Heart left ventricle (tissue), 16 donors: ENCODE data around the gene SEC24B. TPM values are rescaled to one million over a fixed set of nuclear protein-coding genes. Genes with fewer than 3 reads are reported as not detected.

ENCODE experiments used
- ATAC-seq, 4 donors: fragments of 200-7000 bp; cut with Tn5 transposase; one replicate each; pipeline ENCODE4 v1.9.1; 2020 to 2022; ENCODE audit warnings: moderate library complexity in 4 of 4, mild to moderate bottlenecking in 3 of 4, moderate number of reproducible peaks in 1 of 4
- DNase-seq, 5 donors: peaks; one replicate each; pipeline ENCODE4 v3.0.0-alpha.2; 2020
- H3K27ac ChIP-seq, 12 donors: fragments of 200-600 bp; sonication (generic) in 4 of 12; one replicate each; pipeline versions ENCODE4 v1.5.0 to v1.8.0; 2016 to 2022; ENCODE audit warnings: mild to moderate bottlenecking in 2 of 12
- H3K27me3 ChIP-seq, 9 donors: fragments of 200-600 bp; sonication (generic) in 2 of 9; one replicate each; pipeline versions ENCODE4 v1.5.1 to v1.8.0; 2016 to 2022; ENCODE audit warnings: mild to moderate bottlenecking in 3 of 9
- H3K36me3 ChIP-seq, 9 donors: fragments of 200-600 bp; sonication (generic) in 2 of 9; one replicate each; pipeline versions ENCODE4 v1.5.0 to v1.8.0; 2018 to 2022; ENCODE audit warnings: mild to moderate bottlenecking in 2 of 9
- H3K4me1 ChIP-seq, 12 donors: fragments of 200-600 bp; sonication (generic) in 4 of 12; one replicate each; pipeline versions ENCODE4 v1.5.0 to v1.8.0; 2016 to 2022; ENCODE audit warnings: mild to moderate bottlenecking in 3 of 12
- H3K4me3 ChIP-seq, 12 donors: fragments of 200-600 bp; sonication (generic) in 4 of 12; one replicate each; pipeline versions ENCODE4 v1.5.0 to v1.8.0; 2017 to 2022; ENCODE audit warnings: mild to moderate bottlenecking in 9 of 12, moderate library complexity in 4 of 12
- H3K9me3 ChIP-seq, 12 donors: fragments of 200-600 bp; sonication (generic) in 4 of 12; one replicate each; pipeline versions ENCODE4 v1.5.0 to v1.8.0; 2016 to 2022; ENCODE audit warnings: mild to moderate bottlenecking in 1 of 12
- POLR2A ChIP-seq, 2 donors: fragments of 450-650 bp; IDR thresholded peaks; one replicate each; pipeline ENCODE4 v1.6.1; 2017; ENCODE audit warnings: antibody characterized with exemption in 2 of 2, mild to moderate bottlenecking in 2 of 2, moderate library complexity in 2 of 2
- WGBS, 4 donors: extraction: QIAGEN DNeasy Blood & Tissue Kit in 2 of 4; methylation state at CpG; one replicate each; pipeline versions ENCODE4 v1.1.5 to v1.1.7; 2013 to 2018; 5-methylcytosine and 5-hydroxymethylcytosine counted together
- intact Hi-C, 10 donors: fragments of 100-400 bp; cut with DNase I; formaldehyde crosslinking; loops; one replicate each; pipeline versions ENCODE4 v1.11.1 to v1.14.2; 2022
- polyA plus RNA-seq, 2 donors: library from polyadenylated mRNA; stranded (reverse); fragments of 200-250 nt; gene quantifications; one replicate each; pipeline ENCODE4 v1.2.3, GENCODE V29; 2013
- total RNA-seq, 9 donors: library from RNA; depleted of rRNA in 2 of 9; stranded (reverse); fragments of >200 nt in 2 of 9; fragmentation: NEBNext Ultra II Directional in 3 of 9; extraction: Animal tissue kit (Norgen Biotek cat#: 25700) in 3 of 9; gene quantifications; one replicate each; pipeline versions ENCODE4 v1.1.0 to v1.2.4, GENCODE V29; 2016 to 2023
- TF ChIP-seq, protein P1 (sequence below), 12 donors: fragments of 200-600 bp; sonication (generic) in 4 of 12; IDR thresholded peaks; one replicate each; pipeline versions ENCODE4 v1.5.0 to v1.8.0; 2018 to 2022; ENCODE audit warnings: antibody characterized with exemption in 12 of 12, mild to moderate bottlenecking in 5 of 12
- donor health status: ischemic (EF 13 %, LVEDD 7.1; RV severe dilation, severe dysfunction).
- donor health status: healthy with polysubstance abuse.
- donor health status: DM: no; HTN: yes; CAD: no.
- donor health status: DM: no; HTN: no; CAD: no.
- donor health status: ischemic (EF 25% LVEDD 6.9; RV normal size, moderate dysfunction).
- donor health status: ischemic (EF 25% LVEDD 5.7; RV mildly dilated, moderate dysfunction).
- donor health status: healthy.
- donor health status: DM: yes; HTN: yes; CAD: no.
- donor health status: ischemic (EF 35%, LVEDD 5.7; RV mildly dilated, moderate dysfunction).
- donor health status: nonischemic (EF 11% LVEDD 7.7; RV severe dilation, severe dysfunction).
- donor health status: DM: yes; HTN: yes; CAD: no.
- donor health status: PGD.
- donor health status: ischemic (EF 29% LVEDD 5.4; RV normal size, mild dysfunction).
- donor health status: nonischemic (EF 23%, LVEDD 6.1; RV moderate dilation, normal function).

SEC24B gene
- total and polyA plus RNA-seq, 11 donors = 5.8 to 34.8 (median 25.2) TPM

DNA sequence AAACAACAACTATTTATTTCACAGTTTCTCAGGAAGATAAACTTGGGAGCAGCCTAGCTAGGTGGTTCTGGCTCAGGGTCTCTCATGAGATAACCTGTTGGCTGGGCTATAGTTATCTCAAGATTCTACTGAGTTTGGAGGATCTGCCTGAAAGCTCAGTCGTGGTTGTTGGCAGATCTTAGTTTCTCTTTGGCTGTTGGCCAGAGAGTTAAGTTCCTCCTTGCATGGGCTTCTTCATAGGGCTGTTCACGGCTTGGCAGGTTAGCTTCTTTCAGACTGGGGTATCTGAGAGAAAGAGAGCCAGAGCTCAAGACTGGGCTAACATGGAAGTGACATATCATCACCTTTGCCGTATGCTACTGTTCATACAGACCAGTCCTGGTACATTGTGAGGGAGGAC is 28.7 kb downstream of the SEC24B start:
- peak in 2 of 4 donors; percentile 10 to 22 for ATAC-seq
- WGBS, 4 donors = 21 to 44% (median 35%) methylated on average over 3 of the region's 3 CpGs
- intact Hi-C loops = no loop called here

DNA sequence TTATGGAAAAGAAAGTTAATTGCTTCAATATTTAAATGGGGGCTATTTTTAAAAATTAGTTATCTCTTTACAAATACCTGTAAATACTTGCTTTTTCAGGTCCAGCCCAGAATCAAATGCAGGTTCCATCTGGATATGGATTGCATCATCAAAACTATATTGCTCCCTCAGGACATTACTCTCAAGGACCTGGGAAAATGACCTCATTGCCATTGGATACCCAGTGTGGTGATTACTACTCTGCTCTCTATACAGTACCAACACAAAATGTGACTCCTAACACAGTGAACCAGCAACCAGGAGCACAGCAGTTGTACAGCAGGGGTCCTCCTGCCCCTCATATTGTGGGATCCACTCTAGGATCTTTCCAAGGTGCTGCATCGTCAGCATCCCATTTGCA is 29.2 kb downstream of the SEC24B start:
- Histone ChIP-seq H3K36me3 (peaks cover 0 to 40% (median 21%) of the 10 kb centered on the region in 9 donors), H3K27ac (no peak overlapping the region), H3K4me1 (peaks cover 0 to 36% (median 13%) of the 10 kb centered on the region in 12 donors), H3K27me3 (no peaks in the 10 kb centered on the region), H3K4me3 (no peak overlapping the region), H3K9me3 (peaks cover 0 to 4% (median 0%) of the 10 kb centered on the region in 12 donors)
- 93 to 100% (median 97%) methylated on average over 1 of the region's 1 CpG for WGBS, 4 donors
- DNase-seq = no peak
- peak in 1 of 4 donors; percentile 50 for ATAC-seq
- intact Hi-C loops = no loop called here
- TF ChIP-seq, protein P1, sequence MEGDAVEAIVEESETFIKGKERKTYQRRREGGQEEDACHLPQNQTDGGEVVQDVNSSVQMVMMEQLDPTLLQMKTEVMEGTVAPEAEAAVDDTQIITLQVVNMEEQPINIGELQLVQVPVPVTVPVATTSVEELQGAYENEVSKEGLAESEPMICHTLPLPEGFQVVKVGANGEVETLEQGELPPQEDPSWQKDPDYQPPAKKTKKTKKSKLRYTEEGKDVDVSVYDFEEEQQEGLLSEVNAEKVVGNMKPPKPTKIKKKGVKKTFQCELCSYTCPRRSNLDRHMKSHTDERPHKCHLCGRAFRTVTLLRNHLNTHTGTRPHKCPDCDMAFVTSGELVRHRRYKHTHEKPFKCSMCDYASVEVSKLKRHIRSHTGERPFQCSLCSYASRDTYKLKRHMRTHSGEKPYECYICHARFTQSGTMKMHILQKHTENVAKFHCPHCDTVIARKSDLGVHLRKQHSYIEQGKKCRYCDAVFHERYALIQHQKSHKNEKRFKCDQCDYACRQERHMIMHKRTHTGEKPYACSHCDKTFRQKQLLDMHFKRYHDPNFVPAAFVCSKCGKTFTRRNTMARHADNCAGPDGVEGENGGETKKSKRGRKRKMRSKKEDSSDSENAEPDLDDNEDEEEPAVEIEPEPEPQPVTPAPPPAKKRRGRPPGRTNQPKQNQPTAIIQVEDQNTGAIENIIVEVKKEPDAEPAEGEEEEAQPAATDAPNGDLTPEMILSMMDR (IDR thresholded peaks at IDR 0.05) = no peak
- no peak for TF ChIP-seq POLR2A (IDR thresholded peaks at IDR 0.05)

More for the DNA sequence above, 28.7 kb downstream of the SEC24B start:
- no peaks in the 10 kb centered on the region for H3K27me3 ChIP-seq
- no peak for DNase-seq
- no peak overlapping the region for H3K27ac ChIP-seq
- peaks cover 0 to 40% (median 21%) of the 10 kb centered on the region in 9 donors for H3K36me3 ChIP-seq
- H3K4me1 ChIP-seq = peaks cover 0 to 32% (median 13%) of the 10 kb centered on the region in 12 donors
- TF ChIP-seq, protein P1 (IDR thresholded peaks at IDR 0.05) = no peak
- no peak for TF ChIP-seq POLR2A (IDR thresholded peaks at IDR 0.05)
- no peak overlapping the region for H3K4me3 ChIP-seq
- peaks cover 0 to 9% (median 0%) of the 10 kb centered on the region in 12 donors for H3K9me3 ChIP-seq

DNA sequence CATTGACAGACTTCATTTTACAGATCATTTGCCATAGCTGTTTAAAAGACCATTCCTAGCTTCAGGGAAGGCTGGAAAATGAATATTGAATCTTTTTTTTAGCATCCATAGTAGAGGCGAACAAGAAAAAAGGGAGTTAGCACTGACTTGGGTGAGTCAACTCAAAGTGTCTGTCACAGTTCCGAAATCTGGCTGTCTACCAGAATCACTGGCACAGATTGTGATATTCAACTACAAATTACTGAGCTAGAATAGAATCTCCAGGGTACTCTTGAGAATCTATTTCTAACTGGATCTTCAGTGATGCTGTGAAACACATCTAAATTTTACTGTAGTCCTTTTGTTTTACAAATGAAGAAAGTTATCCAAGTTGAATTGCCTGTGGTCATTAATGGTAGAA is 31.5 kb downstream of the SEC24B start:
- Histone ChIP-seq H3K9me3 (no peaks in the 10 kb centered on the region), H3K4me1 (peaks cover 0 to 50% (median 22%) of the 10 kb centered on the region in 12 donors), H3K27ac (no peak overlapping the region), H3K4me3 (no peak overlapping the region), H3K27me3 (no peaks in the 10 kb centered on the region), H3K36me3 (peaks cover 0 to 49% (median 26%) of the 10 kb centered on the region in 9 donors)
- WGBS, 4 donors = 22 to 37% (median 31%) methylated on average over 2 of the region's 2 CpGs
- intact Hi-C loops = loop anchor here in 1 of 10 donors (5.0 kb wide), 1 partner anchor 33 kb away; the partner anchor contains the start of gene SEC24B
- ATAC-seq = peak in 3 of 4 donors; percentile 65 to 88 (median 82)
- DNase-seq = peak in 1 of 5 donors; percentile 18
- TF ChIP-seq, protein P1 (IDR thresholded peaks at IDR 0.05) = no peak
- TF ChIP-seq POLR2A (IDR thresholded peaks at IDR 0.05) = no peak

DNA sequence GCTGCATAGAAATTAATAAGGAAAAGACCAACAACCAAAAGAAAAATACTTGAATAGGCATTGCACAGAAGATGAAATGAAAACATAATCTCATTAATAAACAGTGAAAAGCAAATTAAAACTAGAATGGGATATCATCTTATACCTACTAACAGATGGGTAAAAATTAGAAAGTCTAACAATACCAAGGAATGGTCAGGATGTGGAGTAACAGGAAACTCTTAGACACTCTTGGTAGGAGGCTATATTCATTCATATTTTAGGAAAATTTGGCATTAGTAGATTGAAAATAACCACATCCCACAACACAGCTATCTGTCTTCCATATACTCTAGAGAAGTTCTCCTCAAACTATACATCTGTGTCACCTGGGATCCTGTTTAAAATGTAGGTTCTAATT is 36.3 kb downstream of the SEC24B start:
- Histone ChIP-seq H3K9me3 (no peaks in the 10 kb centered on the region), H3K4me3 (no peak overlapping the region), H3K27me3 (no peaks in the 10 kb centered on the region), H3K4me1 (peaks cover 0 to 53% (median 33%) of the 10 kb centered on the region in 12 donors), H3K27ac (no peak overlapping the region), H3K36me3 (peaks cover 0 to 46% (median 19%) of the 10 kb centered on the region in 9 donors)
- DNase-seq (no peak), ATAC-seq (no peak)
- TF ChIP-seq, protein P1 (IDR thresholded peaks at IDR 0.05) = no peak
- TF ChIP-seq POLR2A (IDR thresholded peaks at IDR 0.05) = no peak
- intact Hi-C loops = loop anchor here in 1 of 10 donors (5.0 kb wide), 1 partner anchor 38 kb away; the partner anchor contains the start of gene SEC24B
